ENCODE results near the gene BST1.

DNA sequence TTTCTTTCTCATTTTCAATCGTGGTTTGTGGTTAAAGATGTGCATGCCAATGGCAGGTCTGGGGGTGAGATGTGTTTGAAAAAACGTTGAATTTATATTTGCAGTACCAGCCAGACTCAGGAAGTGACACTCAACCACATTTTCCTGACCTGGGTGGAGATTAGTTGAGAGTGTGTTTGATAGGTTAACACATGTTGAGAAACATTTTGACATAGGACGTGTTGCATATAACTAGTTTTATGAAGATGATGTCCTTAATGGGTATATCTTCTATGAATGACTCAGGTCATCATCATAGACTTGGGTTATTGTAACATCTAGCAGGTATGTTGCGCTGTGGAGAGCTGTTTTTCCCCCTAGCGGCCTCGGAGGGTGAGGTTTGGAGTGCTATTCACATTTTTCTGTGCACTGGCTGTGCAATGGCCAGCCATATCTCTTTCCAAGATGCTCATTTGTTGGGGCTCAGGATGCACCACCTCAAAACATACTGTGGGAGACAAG lies 53.5 kb downstream of the BST1 start:
- TF ChIP-seq, protein P1, sequence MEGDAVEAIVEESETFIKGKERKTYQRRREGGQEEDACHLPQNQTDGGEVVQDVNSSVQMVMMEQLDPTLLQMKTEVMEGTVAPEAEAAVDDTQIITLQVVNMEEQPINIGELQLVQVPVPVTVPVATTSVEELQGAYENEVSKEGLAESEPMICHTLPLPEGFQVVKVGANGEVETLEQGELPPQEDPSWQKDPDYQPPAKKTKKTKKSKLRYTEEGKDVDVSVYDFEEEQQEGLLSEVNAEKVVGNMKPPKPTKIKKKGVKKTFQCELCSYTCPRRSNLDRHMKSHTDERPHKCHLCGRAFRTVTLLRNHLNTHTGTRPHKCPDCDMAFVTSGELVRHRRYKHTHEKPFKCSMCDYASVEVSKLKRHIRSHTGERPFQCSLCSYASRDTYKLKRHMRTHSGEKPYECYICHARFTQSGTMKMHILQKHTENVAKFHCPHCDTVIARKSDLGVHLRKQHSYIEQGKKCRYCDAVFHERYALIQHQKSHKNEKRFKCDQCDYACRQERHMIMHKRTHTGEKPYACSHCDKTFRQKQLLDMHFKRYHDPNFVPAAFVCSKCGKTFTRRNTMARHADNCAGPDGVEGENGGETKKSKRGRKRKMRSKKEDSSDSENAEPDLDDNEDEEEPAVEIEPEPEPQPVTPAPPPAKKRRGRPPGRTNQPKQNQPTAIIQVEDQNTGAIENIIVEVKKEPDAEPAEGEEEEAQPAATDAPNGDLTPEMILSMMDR (IDR thresholded peaks at IDR 0.05 in 4 of 5, conservative IDR thresholded peaks at IDR 0.05 in 1 of 5): no peak
- TF ChIP-seq POLR2A (IDR thresholded peaks at IDR 0.05): no peak
